Trophoblast cell (in vitro differentiated cells and primary cell): ENCODE measurements around the gene FKBP10. TPM values are rescaled to one million over a fixed set of nuclear protein-coding genes. Genes with fewer than 3 reads are reported as not detected.

Experiments
- DNase-seq, 2 donors: peaks; one replicate each; pipeline ENCODE4 v3.0.0-alpha.2; 2016
- H2AFZ ChIP-seq: 2 replicates; pipeline ENCODE4 v1.6.1; 2013; ENCODE audit warnings: low read length, moderate library complexity, mild to moderate bottlenecking; ENCODE audit not compliant: insufficient read depth, poor library complexity
- H2AK5ac ChIP-seq: 2 replicates; pipeline ENCODE4 v1.6.1; 2013; ENCODE audit warnings: mild to moderate bottlenecking, low read length
- H2BK120ac ChIP-seq: 2 replicates; pipeline ENCODE4 v1.6.1; 2013; ENCODE audit warnings: low read length, mild to moderate bottlenecking, moderate library complexity; ENCODE audit not compliant: insufficient read depth, poor library complexity
- H2BK12ac ChIP-seq: 2 replicates; pipeline ENCODE4 v1.6.1; 2013; ENCODE audit warnings: mild to moderate bottlenecking, low read length, moderate library complexity
- H2BK5ac ChIP-seq: 2 replicates; pipeline ENCODE4 v1.6.1; 2013; ENCODE audit warnings: low read length, low read depth, moderate library complexity, mild to moderate bottlenecking; ENCODE audit not compliant: poor library complexity
- H3K14ac ChIP-seq: 2 replicates; pipeline ENCODE4 v1.6.1; 2013; ENCODE audit warnings: mild to moderate bottlenecking, low read length
- H3K18ac ChIP-seq: 2 replicates; pipeline ENCODE4 v1.6.1; 2013; ENCODE audit warnings: mild to moderate bottlenecking, low read length
- H3K23ac ChIP-seq: 2 replicates; pipeline ENCODE4 v1.6.1; 2013; ENCODE audit warnings: low read length
- H3K27ac ChIP-seq: 2 replicates; pipeline ENCODE4 v1.5.1; 2013; ENCODE audit warnings: low read depth, mild to moderate bottlenecking, inconsistent platforms, low read length, moderate library complexity
- H3K27me3 ChIP-seq: 2 replicates; pipeline ENCODE4 v1.6.1; 2013; ENCODE audit warnings: inconsistent platforms, mild to moderate bottlenecking, low read length, moderate library complexity; ENCODE audit not compliant: insufficient read depth
- H3K36me3 ChIP-seq, 2 experiments: 1 replicate in 1 of 2; 2 replicates in 1 of 2; pipeline ENCODE4 v1.6.1; 2013; ENCODE audit warnings: low read length in 2 of 2, mild to moderate bottlenecking in 2 of 2, moderate library complexity in 1 of 2; ENCODE audit not compliant: insufficient read depth in 2 of 2, control insufficient read depth in 1 of 2
- H3K4ac ChIP-seq: 2 replicates; pipeline ENCODE4 v1.6.1; 2013; ENCODE audit warnings: low read depth, mild to moderate bottlenecking, low read length, moderate library complexity
- H3K4me1 ChIP-seq, 2 experiments: 1 replicate in 1 of 2; 2 replicates in 1 of 2; pipeline ENCODE4 v1.6.1; 2013; ENCODE audit warnings: low read length in 2 of 2, mild to moderate bottlenecking in 2 of 2, moderate library complexity in 1 of 2; ENCODE audit not compliant: insufficient read depth in 2 of 2, control insufficient read depth in 1 of 2
- H3K4me2 ChIP-seq: 2 replicates; pipeline ENCODE4 v1.6.1; 2013; ENCODE audit warnings: inconsistent platforms, mild to moderate bottlenecking, low read length, moderate library complexity
- H3K4me3 ChIP-seq: 2 replicates; pipeline ENCODE4 v1.5.1; 2013; ENCODE audit warnings: mild to moderate bottlenecking, low read depth, low read length, inconsistent platforms
- H3K79me1 ChIP-seq: one replicate; pipeline ENCODE4 v1.6.1; 2013; ENCODE audit warnings: low read length
- H3K79me2 ChIP-seq: 2 replicates; pipeline ENCODE4 v1.6.1; 2013; ENCODE audit warnings: low read length, mild to moderate bottlenecking; ENCODE audit not compliant: control insufficient read depth, insufficient read depth, poor library complexity
- H3K9ac ChIP-seq: 2 replicates; pipeline ENCODE4 v1.6.1; 2013; ENCODE audit warnings: mild to moderate bottlenecking, low read length
- H3K9me3 ChIP-seq: 2 replicates; pipeline ENCODE4 v1.6.1; 2013; ENCODE audit warnings: low read depth, mild to moderate bottlenecking, control low read depth, inconsistent platforms, low read length; ENCODE audit not compliant: insufficient read depth
- H4K12ac ChIP-seq: 2 replicates; pipeline ENCODE4 v1.6.1; 2013; ENCODE audit warnings: low read depth, mild to moderate bottlenecking, low read length, moderate library complexity
- H4K8ac ChIP-seq: 2 replicates; pipeline ENCODE4 v1.6.1; 2013; ENCODE audit warnings: low read depth, mild to moderate bottlenecking, low read length, moderate library complexity
- H4K91ac ChIP-seq: one replicate; pipeline ENCODE4 v1.6.1; 2013; ENCODE audit warnings: low read depth, mild to moderate bottlenecking, low read length, moderate library complexity
- WGBS: extraction: QIAGEN DNeasy Blood & Tissue Kit; methylation state at CpG from one replicate; pipeline ENCODE4 v1.1.7; 2013; ENCODE audit warnings: missing lambda C conversion rate; ENCODE audit not compliant: insufficient read length, insufficient coverage; ENCODE audit errors: extremely low coverage; 5-methylcytosine and 5-hydroxymethylcytosine counted together
- polyA plus RNA-seq: library from polyadenylated mRNA; stranded (reverse); fragments of 200-250 nt; gene quantifications from 2 replicates; pipeline ENCODE4 v1.2.3, GENCODE V29; 2013

The FKBP10 gene
- 181 and 187 TPM in 2 replicates for polyA plus RNA-seq

- peak within 1 kb of the TSS; percentile 74 for H3K4me2 ChIP-seq
- peak within 1 kb of the TSS; percentile 57 for H2AFZ ChIP-seq
- H3K27ac ChIP-seq: peak within 1 kb of the TSS; percentile 51
- peak within 1 kb of the TSS; percentile 77 for H4K8ac ChIP-seq
- H2BK12ac ChIP-seq: peak within 1 kb of the TSS; percentile 53
- peak within 1 kb of the TSS; percentile 75 for H3K14ac ChIP-seq
- H3K79me2 ChIP-seq: peaks cover 11% of the 10 kb centered on the region
- H3K4me3 ChIP-seq: peak within 1 kb of the TSS; percentile 89
- peak within 1 kb of the TSS; percentile 80 for H3K4ac ChIP-seq
- peak within 1 kb of the TSS; percentile 28 for H3K9ac ChIP-seq
- no CpG with 5 or more reads among the region's 35 CpGs for WGBS
- peak; percentile 39 to 81 for DNase-seq
- H3K18ac ChIP-seq: peak within 1 kb of the TSS; percentile 80
- H3K4me1 ChIP-seq: peaks cover 14 to 19% of the 10 kb centered on the region in 2 experiments
- peaks cover 21% of the 10 kb centered on the region for H3K79me1 ChIP-seq
- H4K12ac ChIP-seq: peak within 1 kb of the TSS; percentile 76
- H3K27me3 ChIP-seq: no peaks in the 10 kb centered on the region
- H3K23ac ChIP-seq: no peak within 1 kb of the TSS
- peak within 1 kb of the TSS; percentile 78 for H2BK5ac ChIP-seq
- peak within 1 kb of the TSS; percentile 74 for H2AK5ac ChIP-seq
- no peaks in the 10 kb centered on the region for H3K9me3 ChIP-seq
- H2BK120ac ChIP-seq: peak within 1 kb of the TSS; percentile 72
- H4K91ac ChIP-seq: peak within 1 kb of the TSS; percentile 83
- peaks cover 0 to 6% of the 10 kb centered on the region in 2 experiments for H3K36me3 ChIP-seq
Measured at GRCh38 chr17:41812381-41813151, at the start of gene FKBP10. Gene FKBP10, plus strand, starts transcription at chr17:41813004. Its CDS starts 31 bp downstream, at chr17:41813035.

- H3K9me3 ChIP-seq: peaks cover 9% of the 10 kb centered on the region
- H2BK120ac ChIP-seq: no peak overlapping the region
- no peak overlapping the region for H4K91ac ChIP-seq
- H3K4ac ChIP-seq: no peak overlapping the region
- peaks cover 2 to 8% of the 10 kb centered on the region in 2 experiments for H3K4me1 ChIP-seq
- peak overlapping the region; percentile 36 for H3K27ac ChIP-seq
- no peak overlapping the region for H3K4me2 ChIP-seq
- H3K27me3 ChIP-seq: no peaks in the 10 kb centered on the region
- H3K9ac ChIP-seq: no peak overlapping the region
- H3K79me2 ChIP-seq: no peaks in the 10 kb centered on the region
- H4K8ac ChIP-seq: no peak overlapping the region
- H2BK5ac ChIP-seq: no peak overlapping the region
- H3K18ac ChIP-seq: peak overlapping the region; percentile 22
- no peak overlapping the region for H2BK12ac ChIP-seq
- H3K14ac ChIP-seq: no peak overlapping the region
- peak overlapping the region; percentile 31 for H3K23ac ChIP-seq
- no CpG with 5 or more reads among the region's 8 CpGs for WGBS
- H2AFZ ChIP-seq: no peak overlapping the region
- peak overlapping the region; percentile 23 for H3K4me3 ChIP-seq
- DNase-seq: no peak
- H3K79me1 ChIP-seq: no peaks in the 10 kb centered on the region
- H2AK5ac ChIP-seq: no peak overlapping the region
- no peak overlapping the region for H4K12ac ChIP-seq
- peaks cover 82% of the 10 kb centered on the region in 2 experiments for H3K36me3 ChIP-seq
Measured at GRCh38 chr17:41763327-41763726, 49.5 kb upstream of the FKBP10 start.

- Histone ChIP-seq H3K36me3 (peaks cover 84 to 87% of the 10 kb centered on the region in 2 experiments), H3K27me3 (no peaks in the 10 kb centered on the region), H3K27ac (no peak overlapping the region), H3K4ac (no peak overlapping the region), H3K4me3 (no peak overlapping the region), H2AFZ (no peak overlapping the region), H3K4me1 (peaks cover 2 to 8% of the 10 kb centered on the region in 2 experiments), H2BK12ac (no peak overlapping the region), H3K9me3 (peaks cover 7% of the 10 kb centered on the region), H3K23ac (no peak overlapping the region), H3K9ac (no peak overlapping the region), H3K79me1 (no peaks in the 10 kb centered on the region), H3K18ac (no peak overlapping the region), H3K4me2 (no peak overlapping the region), H4K8ac (no peak overlapping the region), H2BK120ac (no peak overlapping the region), H3K79me2 (no peaks in the 10 kb centered on the region), H2BK5ac (no peak overlapping the region), H2AK5ac (no peak overlapping the region), H4K12ac (no peak overlapping the region), H3K14ac (no peak overlapping the region), H4K91ac (no peak overlapping the region)
- no peak for DNase-seq
Measured at GRCh38 chr17:41766135-41766534, 46.7 kb upstream of the FKBP10 start.

- Histone ChIP-seq H3K4me2 (no peak overlapping the region), H2BK120ac (no peak overlapping the region), H4K8ac (no peak overlapping the region), H3K18ac (no peak overlapping the region), H3K4ac (no peak overlapping the region), H2AK5ac (no peak overlapping the region), H3K4me1 (peaks cover 12 to 18% of the 10 kb centered on the region in 2 experiments), H3K36me3 (peaks cover 82 to 85% of the 10 kb centered on the region in 2 experiments), H3K9ac (no peak overlapping the region), H3K9me3 (peaks cover 7% of the 10 kb centered on the region), H2BK5ac (no peak overlapping the region), H3K27ac (no peak overlapping the region), H3K4me3 (no peak overlapping the region), H3K79me1 (peaks cover 8% of the 10 kb centered on the region), H3K27me3 (no peaks in the 10 kb centered on the region), H3K14ac (no peak overlapping the region), H4K91ac (no peak overlapping the region), H3K79me2 (peaks cover 7% of the 10 kb centered on the region), H2AFZ (no peak overlapping the region), H3K23ac (no peak overlapping the region), H4K12ac (no peak overlapping the region), H2BK12ac (no peak overlapping the region)
- DNase-seq: no peak
- WGBS: no CpG with 5 or more reads among the region's 18 CpGs
Measured at GRCh38 chr17:41767324-41768042, 45.3 kb upstream of the FKBP10 start.
